HPDE6-E6E7 (cell line): ENCODE data around the gene KMT2E.

Experiments used
- DNase-seq: peaks from one replicate; pipeline ENCODE4 v3.0.0; 2011; ENCODE audit warnings: missing footprints; ENCODE audit errors: extremely low spot score

The KMT2E gene

GRCh38 chr7:105079348-105079747 lies 65.3 kb downstream of the KMT2E start:
- no peak for DNase-seq

GRCh38 chr7:105084581-105084980 lies 70.6 kb downstream of the KMT2E start:
- DNase-seq: no peak

- DNase-seq: no peak
Observed at GRCh38 chr7:105086850-105087249, 72.8 kb downstream of the KMT2E start.

- no peak for DNase-seq
Observed at GRCh38 chr7:105087981-105088380, 74.0 kb downstream of the KMT2E start.

GRCh38 chr7:105088456-105088855 lies 74.5 kb downstream of the KMT2E start:
- no peak for DNase-seq

- DNase-seq: no peak
Observed at GRCh38 chr7:105094966-105095365, 81.0 kb downstream of the KMT2E start.

- no peak for DNase-seq
Observed at GRCh38 chr7:105096306-105096705, 82.3 kb downstream of the KMT2E start.

GRCh38 chr7:105097619-105098018 lies 83.6 kb downstream of the KMT2E start:
- DNase-seq: peak; percentile 56

- DNase-seq: peak; percentile 38
Observed at GRCh38 chr7:105098863-105099515, 85.0 kb downstream of the KMT2E start.

GRCh38 chr7:105101864-105102263 lies 87.9 kb downstream of the KMT2E start:
- DNase-seq: no peak

- DNase-seq: no peak
Observed at GRCh38 chr7:105102557-105103352, 88.8 kb downstream of the KMT2E start.

GRCh38 chr7:105105579-105105978 lies 91.6 kb downstream of the KMT2E start:
- DNase-seq: no peak

- DNase-seq: no peak
Observed at GRCh38 chr7:105106473-105106872, 92.5 kb downstream of the KMT2E start.

GRCh38 chr7:105107458-105107857 lies 93.5 kb downstream of the KMT2E start:
- no peak for DNase-seq

- DNase-seq: no peak
Observed at GRCh38 chr7:105112440-105113418, 98.7 kb downstream of the KMT2E start.

- DNase-seq: no peak
Observed at GRCh38 chr7:105118612-105119600, 104.9 kb downstream of the KMT2E start.

GRCh38 chr7:105122619-105123018 lies 108.6 kb downstream of the KMT2E start:
- no peak for DNase-seq

GRCh38 chr7:105125745-105126144 lies 111.7 kb downstream of the KMT2E start:
- no peak for DNase-seq

- no peak for DNase-seq
Observed at GRCh38 chr7:105126436-105126975, 112.5 kb downstream of the KMT2E start.

GRCh38 chr7:105127179-105127578 lies 113.2 kb downstream of the KMT2E start:
- DNase-seq: no peak

- DNase-seq: no peak
Observed at GRCh38 chr7:105130048-105130447, 116.0 kb downstream of the KMT2E start.
